B cell (primary cell): ENCODE measurements around the gene CASS4.

Experiments
- CTCF ChIP-seq: fragments of 200-600 bp; IDR thresholded peaks from one replicate; pipeline ENCODE4 v1.8.0; 2022; ENCODE audit warnings: antibody characterized with exemption, mild to moderate bottlenecking
- EZH2 ChIP-seq: IDR thresholded peaks from 2 replicates; pipeline ENCODE4 v1.6.1; 2012; ENCODE audit warnings: borderline replicate concordance, low read depth, mild to moderate bottlenecking, moderate library complexity, low read length; ENCODE audit not compliant: insufficient read depth, poor library complexity, severe bottlenecking

GRCh38 chr20:56453352-56453751, 41.3 kb downstream of the CASS4 start:
- TF ChIP-seq CTCF (no peak), EZH2 (no peak)
